HG02840 (cell line): ENCODE measurements around the gene ADSL.
"Not testable (repeated sequence)": the region's sequence is repeated elsewhere in the genome, so short reads cannot be mapped to it uniquely, and the experiment has no call there.

Experiments
- ATAC-seq: cut with Tn5 transposase; IDR thresholded peaks from one replicate; pipeline ENCODE4 v1.9.1; 2021; ENCODE audit warnings: mild to moderate bottlenecking, moderate library complexity, moderate number of reproducible peaks; ENCODE audit not compliant: unreplicated experiment, low FRiP score

ADSL gene

GRCh38 chr22:40366068-40366467 is 19.8 kb downstream of the ADSL start:
- ATAC-seq = no peak

- no peak for ATAC-seq
These were observed 21.0 kb downstream of the ADSL start for GRCh38 chr22:40367342-40367741.

DNA sequence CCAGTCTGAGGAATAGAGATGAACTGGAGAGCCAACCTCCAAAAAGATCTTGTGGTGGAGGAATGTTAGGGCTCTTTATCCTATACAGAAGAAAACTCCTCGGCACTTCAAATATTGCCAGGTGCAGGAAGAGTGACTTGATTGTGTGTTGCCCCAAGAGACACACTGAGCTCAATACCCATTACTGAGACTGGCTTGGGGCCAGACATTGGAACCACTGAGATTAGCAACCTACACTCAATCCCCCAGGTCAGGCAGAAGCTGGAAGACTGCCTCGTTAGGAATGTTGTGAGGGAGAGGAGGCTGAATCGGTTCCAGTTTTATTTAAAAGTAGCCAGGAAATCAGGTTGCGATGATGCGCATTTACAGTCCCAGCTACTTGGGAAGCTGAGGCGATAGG is 21.7 kb downstream of the ADSL start:
- no peak for ATAC-seq

- ATAC-seq = no peak
These were observed 22.5 kb downstream of the ADSL start for GRCh38 chr22:40368836-40369235.

- no peak for ATAC-seq
These were observed 28.3 kb downstream of the ADSL start for GRCh38 chr22:40374567-40374966.

DNA sequence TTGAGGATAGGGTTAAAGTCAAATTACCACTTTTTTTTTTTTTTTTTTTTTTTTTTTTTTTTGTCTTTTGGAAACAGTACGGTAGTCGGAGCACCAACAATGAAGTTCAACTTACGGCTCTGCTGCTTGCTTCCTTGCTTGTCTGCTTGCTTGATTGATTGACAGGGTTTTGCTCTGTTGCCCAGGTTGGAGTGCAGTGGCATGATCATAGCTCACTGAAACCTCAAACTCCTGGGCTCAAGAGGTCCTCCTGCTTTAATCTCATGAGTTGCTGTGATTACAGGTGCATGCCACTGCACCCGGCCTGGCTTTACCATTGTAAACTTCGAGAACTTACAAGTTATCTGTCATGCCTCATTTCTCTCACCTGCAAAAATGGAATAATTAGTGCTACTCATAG is 29.8 kb downstream of the ADSL start:
- no peak for ATAC-seq

GRCh38 chr22:40377931-40378330 is 31.6 kb downstream of the ADSL start:
- no peak for ATAC-seq

GRCh38 chr22:40378448-40378847 is 32.1 kb downstream of the ADSL start:
- not testable (repeated sequence) for ATAC-seq

GRCh38 chr22:40381461-40381860 is 35.2 kb downstream of the ADSL start:
- ATAC-seq = no peak

DNA sequence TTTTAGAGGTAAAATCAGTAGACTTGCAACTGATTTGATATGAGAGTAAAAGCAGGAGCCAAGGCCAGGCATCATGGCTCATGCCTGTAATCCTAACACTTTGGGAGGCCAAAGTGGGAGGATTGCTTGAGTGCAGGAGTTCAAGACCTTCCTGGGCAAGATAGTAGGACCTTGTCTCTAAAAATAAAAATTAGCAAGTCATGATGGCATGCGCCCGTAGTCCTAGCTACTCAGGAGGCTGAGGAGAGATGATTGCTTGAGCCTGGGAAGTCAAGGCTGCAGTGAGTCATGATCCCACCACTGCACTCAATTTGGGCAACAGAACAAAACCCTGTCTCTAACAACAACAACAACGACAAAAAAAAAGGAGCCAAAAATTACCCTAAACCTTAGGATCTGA is 37.6 kb downstream of the ADSL start:
- no peak for ATAC-seq

GRCh38 chr22:40385036-40385782 is 38.9 kb downstream of the ADSL start:
- ATAC-seq = no peak

DNA sequence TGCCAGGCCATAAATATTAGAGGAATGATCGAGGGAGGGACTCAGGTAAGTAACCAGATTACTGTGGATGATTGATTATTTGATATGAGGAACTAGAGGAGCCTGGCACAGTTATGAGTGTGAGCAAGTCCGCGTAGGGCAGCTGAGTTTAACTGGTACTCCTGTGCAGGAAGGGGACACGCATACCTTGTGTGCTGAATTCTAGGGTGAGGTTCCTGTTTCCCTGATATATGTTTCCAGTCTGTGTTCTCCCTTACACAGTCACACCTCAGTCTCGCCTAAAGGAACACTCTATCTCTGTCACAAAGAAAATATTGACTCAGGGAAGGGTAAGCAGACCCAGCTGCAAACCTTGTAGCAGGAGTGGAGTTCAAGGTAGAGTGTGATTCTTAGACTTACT is 41.4 kb downstream of the ADSL start:
- no peak for ATAC-seq

- no peak for ATAC-seq
These were observed 41.9 kb downstream of the ADSL start for GRCh38 chr22:40388231-40388630.

GRCh38 chr22:40391417-40391816 is 45.1 kb downstream of the ADSL start:
- ATAC-seq = no peak

GRCh38 chr22:40392618-40393017 is 46.3 kb downstream of the ADSL start:
- ATAC-seq = no peak

DNA sequence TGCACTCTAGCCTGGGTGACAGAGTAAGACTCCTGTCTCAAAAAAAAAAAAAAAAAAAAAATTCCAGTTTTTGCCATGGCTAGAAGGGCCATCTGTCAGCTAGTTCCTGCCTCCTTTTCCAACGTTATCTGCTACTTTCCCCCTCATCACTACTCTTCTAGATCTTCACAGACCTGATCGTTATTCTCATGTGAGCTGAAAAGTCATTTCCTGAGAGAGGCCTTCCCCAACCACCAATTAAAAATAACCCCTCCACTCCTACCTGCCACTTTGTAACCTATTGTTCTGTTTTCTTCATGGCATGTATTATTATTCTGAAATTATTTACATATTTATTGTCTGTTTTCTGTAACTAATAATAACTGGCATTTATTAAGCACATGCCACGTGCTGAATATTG is 48.3 kb downstream of the ADSL start:
- ATAC-seq = no peak

DNA sequence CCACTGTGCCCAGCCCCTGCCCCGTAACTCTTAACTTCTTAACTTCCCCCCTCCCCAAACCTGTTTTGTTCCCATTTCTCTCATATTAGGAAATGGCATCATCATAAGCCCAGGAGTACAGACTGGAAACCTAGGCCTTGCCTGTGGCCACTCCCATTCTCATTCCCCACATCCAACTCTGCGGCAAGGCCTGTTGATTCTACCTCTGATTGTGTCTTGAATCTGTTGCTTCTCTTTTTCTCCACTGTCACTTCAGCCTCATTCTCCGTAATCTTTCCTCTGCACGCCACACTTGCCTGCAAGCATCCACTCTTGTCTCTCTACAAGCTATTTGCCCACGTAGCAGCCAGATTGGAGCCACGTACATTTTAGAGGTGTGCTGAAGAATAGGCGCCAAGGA is 49.3 kb downstream of the ADSL start:
- no peak for ATAC-seq

GRCh38 chr22:40396882-40397281 is 50.6 kb downstream of the ADSL start:
- no peak for ATAC-seq

DNA sequence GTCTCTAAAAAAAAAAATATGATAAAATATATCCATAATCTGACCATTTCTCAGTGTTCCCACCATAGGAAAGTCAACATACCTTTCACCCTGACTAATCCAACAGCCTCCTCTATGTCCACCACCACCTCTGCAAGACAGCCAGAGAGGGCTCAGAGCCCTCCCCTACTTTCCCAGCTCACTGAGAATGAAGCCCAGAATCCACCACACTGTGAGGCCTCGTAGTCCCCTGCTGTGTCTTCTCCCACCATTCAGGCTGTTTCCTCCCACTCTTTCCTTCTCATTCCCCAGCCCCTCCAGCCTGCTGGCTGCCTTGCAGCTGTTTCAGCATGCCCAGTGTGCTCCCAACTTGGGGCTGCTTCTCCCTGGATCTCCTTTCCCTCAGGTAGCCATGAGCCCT is 51.1 kb downstream of the ADSL start:
- ATAC-seq = no peak

GRCh38 chr22:40399621-40400020 is 53.3 kb downstream of the ADSL start:
- ATAC-seq = no peak

- no peak for ATAC-seq
These were observed 53.9 kb downstream of the ADSL start for GRCh38 chr22:40400159-40400558.

DNA sequence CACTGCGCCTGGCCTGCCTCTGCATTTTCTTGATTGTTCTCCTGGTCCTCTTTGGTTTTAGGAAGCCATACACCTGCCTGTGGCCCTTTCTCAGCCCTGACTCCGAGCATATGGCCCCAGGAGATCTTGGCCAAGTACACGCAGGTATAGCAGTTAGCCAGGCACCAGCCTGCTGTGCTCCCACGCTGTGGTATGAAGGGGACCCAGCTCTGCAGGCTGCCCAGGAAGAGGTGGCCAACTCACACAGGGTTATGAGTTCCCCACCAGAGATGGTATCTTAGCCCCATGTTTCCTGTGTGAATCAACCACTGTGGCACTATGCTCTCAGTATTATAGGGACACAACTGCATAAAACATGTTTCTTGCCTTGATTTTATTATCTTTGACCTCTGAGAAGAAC is 55.2 kb downstream of the ADSL start:
- ATAC-seq = no peak

- no peak for ATAC-seq
These were observed 55.7 kb downstream of the ADSL start for GRCh38 chr22:40401981-40402406.
